Stimulated activated naive B cell treated with anti-CD40 and anti-IgM and Interleukin-4, amounts not matched to agents 10 μg/mL and 1 μg/mL and 100 μg/mL, for 72 hours (primary cell): Measurements from ENCODE around the gene PCBD2.
"Not testable (repeated sequence)": the region's sequence is repeated elsewhere in the genome, so short reads cannot be mapped to it uniquely, and the experiment has no call there.

Experiments used
- ATAC-seq, 2 donors: fragments of 150-1000 bp; cut with Tn5 transposase; replicated peaks; 2 replicates each; pipeline ENCODE4 v1.10.0; 2021; ENCODE audit warnings: moderate library complexity in 1 of 2
- DNase-seq: peaks from one replicate; pipeline ENCODE4 v3.0.0; 2021
- H3K27ac Mint-ChIP-seq: one replicate; pipeline ENCODE4 v1.8.0; 2022; ENCODE audit warnings: mild to moderate bottlenecking, mixed read lengths
- H3K27me3 Mint-ChIP-seq, 2 donors: one replicate each; pipeline ENCODE4 v1.8.0; 2022; ENCODE audit warnings: mixed read lengths in 2 of 2
- H3K36me3 Mint-ChIP-seq, 2 donors: one replicate each; pipeline ENCODE4 v1.8.0; 2022; ENCODE audit warnings: mixed read lengths in 2 of 2, mild to moderate bottlenecking in 1 of 2
- H3K4me1 Mint-ChIP-seq, 2 donors: one replicate each; pipeline ENCODE4 v1.8.0; 2022; ENCODE audit warnings: mixed read lengths in 2 of 2, mild to moderate bottlenecking in 1 of 2
- H3K4me3 Mint-ChIP-seq, 2 donors: one replicate each; pipeline ENCODE4 v1.8.0; 2022; ENCODE audit warnings: mild to moderate bottlenecking in 2 of 2, mixed read lengths in 2 of 2, moderate library complexity in 1 of 2
- H3K9me3 Mint-ChIP-seq, 2 donors: one replicate each; pipeline ENCODE4 v1.8.0; 2022; ENCODE audit warnings: mixed read lengths in 2 of 2, mild to moderate bottlenecking in 1 of 2

Gene PCBD2

GRCh38 chr5:134889335-134889734 is 15.6 kb upstream of the PCBD2 start:
- no peak overlapping the region for H3K4me3 Mint-ChIP-seq
- no peaks in the 10 kb centered on the region for H3K9me3 Mint-ChIP-seq
- H3K4me1 Mint-ChIP-seq = peaks cover 9 to 22% of the 10 kb centered on the region in 2 donors
- peaks cover 34 to 39% of the 10 kb centered on the region in 2 donors for H3K36me3 Mint-ChIP-seq
- no peak for ATAC-seq
- H3K27ac Mint-ChIP-seq = no peak overlapping the region
- DNase-seq = no peak
- no peaks in the 10 kb centered on the region for H3K27me3 Mint-ChIP-seq

GRCh38 chr5:134891473-134891872 is 13.5 kb upstream of the PCBD2 start:
- peaks cover 39% of the 10 kb centered on the region in 2 donors for H3K36me3 Mint-ChIP-seq
- ATAC-seq (no peak), DNase-seq (no peak)
- H3K27ac Mint-ChIP-seq = no peak overlapping the region
- H3K27me3 Mint-ChIP-seq = no peaks in the 10 kb centered on the region
- H3K4me1 Mint-ChIP-seq = peaks cover 8 to 18% of the 10 kb centered on the region in 2 donors
- H3K9me3 Mint-ChIP-seq = no peaks in the 10 kb centered on the region
- H3K4me3 Mint-ChIP-seq = no peak overlapping the region

GRCh38 chr5:134892282-134892681 is 12.6 kb upstream of the PCBD2 start:
- Mint-ChIP-seq H3K36me3 (peaks cover 38 to 39% of the 10 kb centered on the region in 2 donors), H3K4me3 (no peak overlapping the region)

GRCh38 chr5:134892926-134893325 is 12.0 kb upstream of the PCBD2 start:
- peaks cover 32% of the 10 kb centered on the region in 2 donors for H3K36me3 Mint-ChIP-seq
- DNase-seq = no peak
- no peaks in the 10 kb centered on the region for H3K27me3 Mint-ChIP-seq
- H3K9me3 Mint-ChIP-seq = no peaks in the 10 kb centered on the region
- no peak overlapping the region for H3K27ac Mint-ChIP-seq
- ATAC-seq = no peak
- H3K4me3 Mint-ChIP-seq = no peak overlapping the region
- H3K4me1 Mint-ChIP-seq = peaks cover 7 to 18% of the 10 kb centered on the region in 2 donors

More at GRCh38 chr5:134892282-134892681, 12.6 kb upstream of the PCBD2 start:
- ATAC-seq = no peak
- DNase-seq = no peak
- H3K4me1 Mint-ChIP-seq = peaks cover 8 to 18% of the 10 kb centered on the region in 2 donors
- no peaks in the 10 kb centered on the region for H3K9me3 Mint-ChIP-seq
- H3K27ac Mint-ChIP-seq = no peak overlapping the region
- H3K27me3 Mint-ChIP-seq = no peaks in the 10 kb centered on the region

GRCh38 chr5:134893748-134894505 is 11.0 kb upstream of the PCBD2 start:
- DNase-seq (no peak), ATAC-seq (no peak)
- Mint-ChIP-seq H3K4me3 (no peak overlapping the region), H3K4me1 (peaks cover 7 to 18% of the 10 kb centered on the region in 2 donors), H3K9me3 (no peaks in the 10 kb centered on the region), H3K27me3 (no peaks in the 10 kb centered on the region), H3K27ac (peak overlapping the region; percentile 37), H3K36me3 (peaks cover 27 to 30% of the 10 kb centered on the region in 2 donors)

GRCh38 chr5:134902071-134902801 is 2.7 kb upstream of the PCBD2 start:
- H3K36me3 Mint-ChIP-seq = peaks cover 0 to 12% of the 10 kb centered on the region in 2 donors
- H3K4me1 Mint-ChIP-seq = peaks cover 11 to 25% of the 10 kb centered on the region in 2 donors
- DNase-seq (peak; percentile 40), ATAC-seq (peak; percentile 38 to 40)
- H3K27ac Mint-ChIP-seq = peak overlapping the region; percentile 93
- no peaks in the 10 kb centered on the region for H3K9me3 Mint-ChIP-seq
- H3K4me3 Mint-ChIP-seq = peak overlapping the region; percentile 64 to 74
- H3K27me3 Mint-ChIP-seq = no peaks in the 10 kb centered on the region

- H3K9me3 Mint-ChIP-seq = no peaks in the 10 kb centered on the region
- H3K27me3 Mint-ChIP-seq = no peaks in the 10 kb centered on the region
- no peak for DNase-seq
- peak; percentile 21 to 33 for ATAC-seq
- peaks cover 11 to 25% of the 10 kb centered on the region in 2 donors for H3K4me1 Mint-ChIP-seq
- peaks cover 0 to 12% of the 10 kb centered on the region in 2 donors for H3K36me3 Mint-ChIP-seq
- peak overlapping the region; percentile 95 to 97 for H3K4me3 Mint-ChIP-seq
- H3K27ac Mint-ChIP-seq = peak overlapping the region; percentile 98
Measured at GRCh38 chr5:134905246-134905996, 490 bp downstream of the PCBD2 start.

GRCh38 chr5:134906811-134907210 is 1.9 kb downstream of the PCBD2 start:
- DNase-seq (no peak), ATAC-seq (no peak)
- H3K36me3 Mint-ChIP-seq = peaks cover 6 to 17% of the 10 kb centered on the region in 2 donors
- H3K9me3 Mint-ChIP-seq = no peaks in the 10 kb centered on the region
- H3K27ac Mint-ChIP-seq = peak overlapping the region; percentile 51
- H3K4me3 Mint-ChIP-seq = peak overlapping the region in 1 of 2 donors; percentile 36
- no peaks in the 10 kb centered on the region for H3K27me3 Mint-ChIP-seq
- H3K4me1 Mint-ChIP-seq = peaks cover 10 to 21% of the 10 kb centered on the region in 2 donors

- H3K9me3 Mint-ChIP-seq, H3K27ac Mint-ChIP-seq, H3K27me3 Mint-ChIP-seq, DNase-seq, H3K4me3 Mint-ChIP-seq, ATAC-seq, H3K4me1 Mint-ChIP-seq: not testable (repeated sequence)
- H3K36me3 Mint-ChIP-seq = peaks cover 7 to 12% of the 10 kb centered on the region in 2 donors
Measured at GRCh38 chr5:134910752-134911151, 5.8 kb downstream of the PCBD2 start.

- no peak for DNase-seq
- no peaks in the 10 kb centered on the region for H3K27me3 Mint-ChIP-seq
- no peak overlapping the region for H3K4me3 Mint-ChIP-seq
- no peak for ATAC-seq
- H3K4me1 Mint-ChIP-seq = peaks cover 0 to under 1% of the 10 kb centered on the region in 2 donors
- H3K36me3 Mint-ChIP-seq = peaks cover 7 to 15% of the 10 kb centered on the region in 2 donors
- H3K27ac Mint-ChIP-seq = no peak overlapping the region
- H3K9me3 Mint-ChIP-seq = no peaks in the 10 kb centered on the region
Measured at GRCh38 chr5:134911285-134912206, 6.6 kb downstream of the PCBD2 start.

GRCh38 chr5:134913254-134913653 is 8.3 kb downstream of the PCBD2 start:
- DNase-seq (no peak), ATAC-seq (no peak)
- Mint-ChIP-seq H3K4me1 (peaks cover 0 to 3% of the 10 kb centered on the region in 2 donors), H3K27me3 (no peaks in the 10 kb centered on the region), H3K36me3 (peaks cover 7 to 24% of the 10 kb centered on the region in 2 donors), H3K9me3 (no peaks in the 10 kb centered on the region), H3K4me3 (no peak overlapping the region), H3K27ac (no peak overlapping the region)

GRCh38 chr5:134913795-134914194 is 8.9 kb downstream of the PCBD2 start:
- no peaks in the 10 kb centered on the region for H3K9me3 Mint-ChIP-seq
- peaks cover 0 to 3% of the 10 kb centered on the region in 2 donors for H3K4me1 Mint-ChIP-seq
- DNase-seq (no peak), ATAC-seq (no peak)
- no peaks in the 10 kb centered on the region for H3K27me3 Mint-ChIP-seq
- no peak overlapping the region for H3K4me3 Mint-ChIP-seq
- H3K36me3 Mint-ChIP-seq = peaks cover 7 to 27% of the 10 kb centered on the region in 2 donors
- H3K27ac Mint-ChIP-seq = no peak overlapping the region

GRCh38 chr5:134917070-134917815 is 12.3 kb downstream of the PCBD2 start:
- H3K4me1 Mint-ChIP-seq = peaks cover 0 to 4% of the 10 kb centered on the region in 2 donors
- no peaks in the 10 kb centered on the region for H3K27me3 Mint-ChIP-seq
- peaks cover 10 to 31% of the 10 kb centered on the region in 2 donors for H3K36me3 Mint-ChIP-seq
- ATAC-seq (no peak), DNase-seq (no peak)
- no peaks in the 10 kb centered on the region for H3K9me3 Mint-ChIP-seq
- no peak overlapping the region for H3K4me3 Mint-ChIP-seq
- H3K27ac Mint-ChIP-seq = no peak overlapping the region
